ENCODE results near the gene SLC35E3.

- TF ChIP-seq EZH2phosphoT487 (conservative IDR thresholded peaks at IDR 0.05; ENCODE audit: low read length) (no peak), CTCF (IDR thresholded peaks at IDR 0.05; ENCODE audit: insufficient read depth, low read length, poor library complexity, severe bottlenecking) (no peak)
Measured at GRCh38 chr12:68809190-68810026, 63.4 kb downstream of the SLC35E3 start.
